ENCODE measurements around the gene DUS4L. TPM values are rescaled to one million over a fixed set of nuclear protein-coding genes. Genes with fewer than 3 reads are reported as not detected.
A peak's percentile ranks its signal among the peaks of the same experiment; 100 is the strongest.
"Not testable (repeated sequence)": the region's sequence is repeated elsewhere in the genome, so short reads cannot be mapped to it uniquely, and the experiment has no call there.

The DUS4L gene, protein sequence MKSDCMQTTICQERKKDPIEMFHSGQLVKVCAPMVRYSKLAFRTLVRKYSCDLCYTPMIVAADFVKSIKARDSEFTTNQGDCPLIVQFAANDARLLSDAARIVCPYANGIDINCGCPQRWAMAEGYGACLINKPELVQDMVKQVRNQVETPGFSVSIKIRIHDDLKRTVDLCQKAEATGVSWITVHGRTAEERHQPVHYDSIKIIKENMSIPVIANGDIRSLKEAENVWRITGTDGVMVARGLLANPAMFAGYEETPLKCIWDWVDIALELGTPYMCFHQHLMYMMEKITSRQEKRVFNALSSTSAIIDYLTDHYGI
- 1 to 10 TPM; 8.1 to 8.9 TPM for total RNA-seq

- Mint-ChIP-seq H3K4me3 (peak within 1 kb of the TSS; percentile 74), H3K9me3 (no peaks in the 10 kb centered on the region), H3K27me3 (no peaks in the 10 kb centered on the region), H3K4me1 (peaks cover 56% of the 10 kb centered on the region), H3K36me3 (ENCODE audit: low read depth) (peaks cover 17% of the 10 kb centered on the region), H3K27ac (peak within 1 kb of the TSS; percentile 92)
- peak; percentile 88 for DNase-seq
- POLR2A ChIA-PET, result interaction anchor here (0.7 to 3.0 kb wide), 15 partner anchors 8 to 395 kb away, joined by 3 to 32 read pairs (median 4); partner anchors contain the start of genes BCAP29, CBLL1, DLD and HBP1
- CTCF ChIA-PET, result interaction anchor here (0.6 to 2.5 kb wide), 9 partner anchors 16 to 327 kb away, joined by 3 to 15 read pairs (median 3); partner anchors contain the start of genes BCAP29, CBLL1 and SLC26A4
These were observed at the start of gene DUS4L, which contains the start of gene COG5 for GRCh38 chr7:107563775-107564552. Gene DUS4L, plus strand, starts transcription at chr7:107563971. Its CDS starts 3,100 bp downstream, at chr7:107567071. Gene COG5, minus strand, starts transcription at chr7:107563920. Its CDS starts 24 bp downstream, at chr7:107563896.

- no peak for DNase-seq
- POLR2A ChIA-PET, result no interaction called here
- CTCF ChIA-PET, result no interaction called here
- H3K36me3 Mint-ChIP-seq (ENCODE audit: low read depth), result peaks cover 40% of the 10 kb centered on the region
- H3K4me3 Mint-ChIP-seq, result no peak overlapping the region
- no peaks in the 10 kb centered on the region for H3K4me1 Mint-ChIP-seq
- H3K27me3 Mint-ChIP-seq, result no peaks in the 10 kb centered on the region
- peaks cover 3% of the 10 kb centered on the region for H3K9me3 Mint-ChIP-seq
- no peak overlapping the region for H3K27ac Mint-ChIP-seq
These were observed 37.1 kb upstream of the DUS4L start for GRCh38 chr7:107526672-107527071.

- Mint-ChIP-seq H3K9me3 (no peaks in the 10 kb centered on the region), H3K4me3 (no peak overlapping the region), H3K27ac (no peak overlapping the region), H3K36me3 (ENCODE audit: low read depth) (peaks cover 36% of the 10 kb centered on the region), H3K4me1 (no peaks in the 10 kb centered on the region), H3K27me3 (no peaks in the 10 kb centered on the region)
- CTCF ChIA-PET, result no interaction called here
- no peak for DNase-seq
- POLR2A ChIA-PET, result no interaction called here
These were observed 36.6 kb upstream of the DUS4L start for GRCh38 chr7:107527196-107527595.

- CTCF ChIA-PET, result no interaction called here
- no peak overlapping the region for H3K27ac Mint-ChIP-seq
These were observed 35.3 kb upstream of the DUS4L start for GRCh38 chr7:107528461-107528860.

DNA sequence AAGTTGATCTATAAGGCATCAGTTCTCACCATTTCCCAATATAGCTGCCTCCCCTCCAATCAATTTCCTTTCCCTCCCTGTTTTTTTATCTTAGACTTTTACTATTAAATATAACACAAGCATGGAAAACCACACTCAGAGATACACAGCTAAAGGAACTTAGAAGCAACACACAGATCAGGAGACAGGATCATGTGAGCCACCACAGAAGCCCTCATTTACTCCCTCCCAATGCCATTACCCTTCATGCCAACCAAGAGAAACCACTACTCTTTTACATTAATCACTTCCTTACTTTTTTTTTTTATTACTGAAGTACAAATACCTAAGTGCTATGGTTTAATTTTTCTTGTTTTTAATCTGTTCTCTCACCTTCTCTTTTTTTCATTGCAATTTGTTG is 33.0 kb upstream of the DUS4L start:
- H3K4me1 Mint-ChIP-seq, result peaks cover 2% of the 10 kb centered on the region
- H3K27me3 Mint-ChIP-seq, result no peaks in the 10 kb centered on the region
- ChIA-PET POLR2A (interaction anchor here (1.5 kb wide), 1 partner anchor 45 kb away, joined by 3 read pairs; no protein-coding TSS in a partner anchor), CTCF (interaction anchor here (0.7 kb wide), 1 partner anchor 137 kb away, joined by 3 read pairs; no protein-coding TSS in a partner anchor)
- no peak for DNase-seq
- peaks cover 45% of the 10 kb centered on the region for H3K36me3 Mint-ChIP-seq (ENCODE audit: low read depth)
- H3K9me3 Mint-ChIP-seq, result peaks cover 4% of the 10 kb centered on the region
- H3K27ac Mint-ChIP-seq, result no peak overlapping the region
- H3K4me3 Mint-ChIP-seq, result no peak overlapping the region

More at GRCh38 chr7:107528461-107528860, 35.3 kb upstream of the DUS4L start:
- DNase-seq, result no peak
- no peak overlapping the region for H3K4me3 Mint-ChIP-seq
- POLR2A ChIA-PET, result no interaction called here
- H3K9me3 Mint-ChIP-seq, result no peaks in the 10 kb centered on the region
- H3K4me1 Mint-ChIP-seq, result no peaks in the 10 kb centered on the region
- no peaks in the 10 kb centered on the region for H3K27me3 Mint-ChIP-seq
- H3K36me3 Mint-ChIP-seq (ENCODE audit: low read depth), result peaks cover 30% of the 10 kb centered on the region

DNA sequence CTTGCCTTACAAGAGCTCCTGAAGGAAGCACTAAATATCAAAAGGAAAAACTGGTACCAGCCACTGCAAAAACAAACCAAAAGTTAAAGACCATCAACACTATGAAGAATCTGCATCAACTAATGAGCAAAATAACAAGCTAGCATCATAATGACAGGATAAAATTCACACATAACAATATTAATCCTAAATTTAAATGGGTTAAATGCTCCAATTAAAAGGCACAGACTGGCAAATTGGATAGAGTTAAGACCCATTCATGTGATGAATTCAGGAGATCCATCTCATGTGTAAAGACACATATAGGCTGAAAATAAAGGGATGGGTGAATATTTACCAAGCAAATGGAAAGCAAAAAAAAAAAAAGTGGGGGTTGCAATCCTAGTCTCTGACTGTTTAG is 29.6 kb upstream of the DUS4L start:
- Mint-ChIP-seq H3K27me3 (no peaks in the 10 kb centered on the region), H3K27ac (no peak overlapping the region), H3K4me3 (no peak overlapping the region), H3K9me3 (peaks cover 12% of the 10 kb centered on the region), H3K4me1 (peaks cover 2% of the 10 kb centered on the region), H3K36me3 (ENCODE audit: low read depth) (peaks cover 58% of the 10 kb centered on the region)
- ChIA-PET POLR2A (interaction anchor here (0.6 kb wide), 1 partner anchor 451 kb away, joined by 3 read pairs; no protein-coding TSS in a partner anchor), CTCF (no interaction called here)
- no peak for DNase-seq

DNA sequence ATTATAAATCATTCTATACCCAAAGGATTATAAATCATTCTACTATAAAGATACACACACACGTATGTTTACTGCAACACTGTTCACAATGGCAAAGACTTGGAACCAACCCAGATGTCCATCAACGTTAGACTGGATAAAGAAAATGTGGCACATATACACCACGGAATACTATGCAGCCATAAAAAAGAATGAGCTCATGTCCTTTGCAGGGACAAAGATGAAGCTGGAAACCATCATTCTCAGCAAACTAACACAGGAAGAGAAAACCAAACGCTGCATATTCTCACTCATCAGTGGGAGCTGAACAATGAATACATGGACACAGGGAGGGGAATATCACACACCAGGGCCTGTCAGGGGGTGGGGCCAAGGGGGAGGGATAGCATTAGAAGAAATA is 26.5 kb upstream of the DUS4L start:
- H3K27ac Mint-ChIP-seq, H3K4me3 Mint-ChIP-seq, DNase-seq, POLR2A ChIA-PET, H3K27me3 Mint-ChIP-seq, CTCF ChIA-PET, H3K4me1 Mint-ChIP-seq: not testable (repeated sequence)
- peaks cover 58% of the 10 kb centered on the region for H3K36me3 Mint-ChIP-seq (ENCODE audit: low read depth)
- H3K9me3 Mint-ChIP-seq, result peaks cover 12% of the 10 kb centered on the region

DNA sequence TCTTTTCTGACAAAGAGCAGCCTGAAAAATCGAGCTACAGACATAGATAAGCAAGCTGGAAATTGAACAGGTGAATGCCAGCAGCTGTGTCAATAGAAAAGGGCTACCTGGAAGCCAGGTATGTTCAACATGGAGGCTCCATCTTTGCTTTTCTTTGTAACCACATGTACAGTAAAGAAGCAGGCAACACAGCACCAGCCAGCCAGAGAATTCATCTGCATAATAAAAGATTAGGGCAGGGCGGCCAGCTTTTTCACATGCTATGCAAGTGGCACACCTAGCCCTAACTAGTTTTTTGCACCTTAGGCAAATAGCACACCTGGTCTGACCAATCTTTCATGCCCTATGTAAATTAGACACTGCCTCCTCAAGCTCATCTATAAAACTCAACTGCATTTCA is 25.8 kb upstream of the DUS4L start:
- H3K4me3 Mint-ChIP-seq, result no peak overlapping the region
- H3K4me1 Mint-ChIP-seq, result peaks cover 2% of the 10 kb centered on the region
- H3K36me3 Mint-ChIP-seq (ENCODE audit: low read depth), result peaks cover 62% of the 10 kb centered on the region
- no peaks in the 10 kb centered on the region for H3K27me3 Mint-ChIP-seq
- H3K27ac Mint-ChIP-seq, result no peak overlapping the region
- CTCF ChIA-PET, result no interaction called here
- peaks cover 12% of the 10 kb centered on the region for H3K9me3 Mint-ChIP-seq
- no peak for DNase-seq
- POLR2A ChIA-PET, result no interaction called here

DNA sequence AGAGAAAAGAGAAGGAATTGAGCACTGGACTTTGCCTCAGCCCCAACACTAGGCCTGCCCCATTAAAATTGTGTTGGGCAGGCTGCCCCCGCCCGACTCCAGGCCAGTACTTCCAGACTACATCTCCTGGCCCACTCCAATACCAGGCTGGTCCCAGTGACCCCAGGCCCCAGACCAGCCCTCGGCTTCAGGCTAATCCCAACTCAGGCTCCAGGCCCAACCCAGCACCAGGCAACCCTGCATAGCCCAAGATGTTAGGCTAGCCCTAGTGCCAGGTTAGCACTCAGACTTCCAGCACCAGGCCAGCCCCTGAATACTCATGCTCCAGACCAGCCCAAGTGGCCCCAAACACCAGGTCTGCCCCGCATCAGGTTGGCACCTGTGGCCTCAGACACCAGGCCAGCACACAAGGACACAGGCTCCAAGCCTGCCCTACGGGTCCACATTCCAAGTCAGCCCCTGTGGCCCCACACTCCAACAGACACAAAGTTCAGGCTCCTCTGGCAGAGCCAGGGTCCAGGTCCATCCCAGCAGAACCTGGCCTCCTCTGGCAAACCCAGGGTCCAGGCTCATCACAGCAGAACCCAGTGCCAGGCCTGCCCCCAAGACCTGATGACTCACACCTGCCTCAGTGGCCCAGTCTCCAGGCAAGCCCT is 20.3 kb upstream of the DUS4L start:
- ChIA-PET CTCF (no interaction called here), POLR2A (no interaction called here)
- Mint-ChIP-seq H3K4me3 (no peak overlapping the region), H3K36me3 (ENCODE audit: low read depth) (peaks cover 64% of the 10 kb centered on the region), H3K4me1 (no peaks in the 10 kb centered on the region), H3K27ac (no peak overlapping the region), H3K9me3 (peaks cover 18% of the 10 kb centered on the region), H3K27me3 (no peaks in the 10 kb centered on the region)
- DNase-seq, result no peak

DNA sequence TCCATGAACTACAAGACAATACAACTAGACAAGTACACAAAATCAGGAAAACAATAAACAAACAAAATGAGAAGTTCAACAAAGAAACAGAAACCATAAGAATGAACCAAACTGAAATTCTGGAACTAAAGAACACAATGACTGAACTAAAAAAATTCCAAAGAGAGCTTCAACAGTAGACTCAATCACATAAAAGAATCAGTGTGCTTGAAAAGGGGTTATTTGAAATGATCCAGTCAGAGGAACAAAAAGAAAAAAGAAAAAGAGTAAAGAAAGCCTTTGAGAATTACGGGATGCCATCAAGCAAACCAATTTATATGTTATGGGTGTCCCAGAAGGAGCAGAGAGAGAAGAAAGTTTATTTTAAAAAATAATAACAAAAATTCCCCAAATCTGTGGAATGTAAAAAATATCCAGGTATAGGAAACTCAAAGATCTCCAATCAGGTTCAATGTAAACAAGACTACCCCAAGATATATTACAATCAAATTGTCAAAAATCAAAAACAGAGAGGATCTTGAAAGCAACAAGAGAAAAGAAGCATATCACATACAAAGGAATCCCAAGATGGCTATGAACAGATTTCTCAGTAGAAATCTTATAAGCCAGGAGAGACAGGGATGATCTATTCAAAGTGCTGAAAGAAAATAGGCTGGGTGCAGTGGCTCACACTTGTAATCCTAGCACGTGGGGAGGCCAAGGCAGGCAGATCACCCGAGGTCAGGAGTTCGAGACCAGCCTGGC is 18.8 kb upstream of the DUS4L start:
- ChIA-PET POLR2A (no interaction called here), CTCF (no interaction called here)
- Mint-ChIP-seq H3K27ac (no peak overlapping the region), H3K27me3 (no peaks in the 10 kb centered on the region), H3K4me3 (no peak overlapping the region), H3K36me3 (ENCODE audit: low read depth) (peaks cover 61% of the 10 kb centered on the region), H3K4me1 (no peaks in the 10 kb centered on the region), H3K9me3 (peaks cover 18% of the 10 kb centered on the region)
- no peak for DNase-seq

- CTCF ChIA-PET, result no interaction called here
- peaks cover 72% of the 10 kb centered on the region for H3K36me3 Mint-ChIP-seq (ENCODE audit: low read depth)
These were observed 11.8 kb upstream of the DUS4L start for GRCh38 chr7:107551936-107552335.

DNA sequence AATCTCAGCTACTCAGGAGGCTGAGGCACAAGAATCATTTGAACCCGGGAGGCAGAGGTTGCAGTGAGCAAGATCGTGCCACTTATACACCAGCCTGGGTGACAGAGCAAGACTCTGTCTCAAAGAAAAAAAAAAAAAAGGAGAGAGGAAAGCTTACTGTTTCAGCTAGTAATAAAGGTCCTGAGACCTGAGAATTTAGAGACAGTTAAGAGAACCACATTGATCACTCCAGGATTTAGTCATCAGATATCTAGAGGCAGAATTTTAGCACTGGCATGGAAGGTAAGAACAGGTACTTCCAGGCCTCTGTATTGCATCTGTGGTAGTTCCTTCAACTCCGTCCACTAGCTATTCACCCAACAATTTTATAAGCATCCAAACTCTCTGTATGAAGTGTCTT is 7.9 kb upstream of the DUS4L start:
- H3K27ac Mint-ChIP-seq, result no peak overlapping the region
- CTCF ChIA-PET, result no interaction called here
- peaks cover 42% of the 10 kb centered on the region for H3K4me1 Mint-ChIP-seq
- no peak overlapping the region for H3K4me3 Mint-ChIP-seq
- H3K9me3 Mint-ChIP-seq, result no peaks in the 10 kb centered on the region
- no peak for DNase-seq
- H3K36me3 Mint-ChIP-seq (ENCODE audit: low read depth), result peaks cover 64% of the 10 kb centered on the region
- H3K27me3 Mint-ChIP-seq, result no peaks in the 10 kb centered on the region
- POLR2A ChIA-PET, result no interaction called here

More at GRCh38 chr7:107551936-107552335, 11.8 kb upstream of the DUS4L start:
- no peak for DNase-seq
- Mint-ChIP-seq H3K4me3 (no peak overlapping the region), H3K27me3 (no peaks in the 10 kb centered on the region), H3K4me1 (peaks cover 24% of the 10 kb centered on the region), H3K27ac (no peak overlapping the region), H3K9me3 (no peaks in the 10 kb centered on the region)
- POLR2A ChIA-PET, result no interaction called here
